ENCODE data around the gene SEPTIN1.

- no peak for TF ChIP-seq CTCF (IDR thresholded peaks at IDR 0.05 in 4 of 5, conservative IDR thresholded peaks at IDR 0.05 in 1 of 5)
- no peak for TF ChIP-seq POLR2A (IDR thresholded peaks at IDR 0.05)
These were observed at the start of gene SEPTIN1 for GRCh38 chr16:30382111-30382881.
